HG03175 (cell line): Measurements from ENCODE around the gene UBQLN3.

ENCODE experiments used
- ATAC-seq: cut with Tn5 transposase; IDR thresholded peaks from one replicate; pipeline ENCODE4 v1.9.1; 2021; ENCODE audit warnings: mild to moderate bottlenecking, moderate library complexity; ENCODE audit not compliant: unreplicated experiment

Gene UBQLN3

DNA sequence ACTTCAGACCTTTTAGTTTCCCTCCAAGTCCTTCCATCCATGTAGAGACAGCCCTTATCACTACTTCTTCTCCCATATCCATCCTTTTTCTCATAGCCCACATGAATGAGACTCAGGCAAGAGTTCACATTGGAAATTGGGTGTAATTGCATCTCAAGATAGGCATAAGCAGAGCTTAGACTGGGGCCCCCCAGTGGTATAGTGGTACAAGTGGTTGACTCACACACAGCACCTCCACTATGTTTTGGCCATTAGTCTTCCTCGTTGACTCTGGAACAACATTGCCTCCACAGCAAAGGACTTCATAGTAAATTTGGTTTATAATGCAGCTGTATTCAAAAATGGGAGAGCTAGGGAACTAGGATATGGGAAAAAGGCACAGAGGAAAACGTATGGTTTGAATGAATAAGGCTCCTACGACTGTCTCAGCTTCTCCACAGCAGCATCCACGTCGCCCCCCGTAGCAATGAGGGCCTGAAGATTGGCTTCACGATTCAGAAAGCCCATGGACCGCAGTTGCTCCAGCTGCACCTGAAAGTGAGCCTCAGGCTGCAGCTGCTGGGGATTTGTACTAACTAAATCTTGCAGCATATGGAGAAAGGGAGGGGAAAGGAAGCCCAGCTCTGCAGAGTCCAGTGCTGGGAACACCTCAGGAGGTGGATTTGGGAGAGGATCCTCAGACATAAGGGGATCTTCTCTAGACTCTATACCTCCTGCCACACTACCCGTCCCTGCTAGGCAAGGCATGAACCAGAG lies 2.4 kb downstream of the UBQLN3 start:
- ATAC-seq = no peak

DNA sequence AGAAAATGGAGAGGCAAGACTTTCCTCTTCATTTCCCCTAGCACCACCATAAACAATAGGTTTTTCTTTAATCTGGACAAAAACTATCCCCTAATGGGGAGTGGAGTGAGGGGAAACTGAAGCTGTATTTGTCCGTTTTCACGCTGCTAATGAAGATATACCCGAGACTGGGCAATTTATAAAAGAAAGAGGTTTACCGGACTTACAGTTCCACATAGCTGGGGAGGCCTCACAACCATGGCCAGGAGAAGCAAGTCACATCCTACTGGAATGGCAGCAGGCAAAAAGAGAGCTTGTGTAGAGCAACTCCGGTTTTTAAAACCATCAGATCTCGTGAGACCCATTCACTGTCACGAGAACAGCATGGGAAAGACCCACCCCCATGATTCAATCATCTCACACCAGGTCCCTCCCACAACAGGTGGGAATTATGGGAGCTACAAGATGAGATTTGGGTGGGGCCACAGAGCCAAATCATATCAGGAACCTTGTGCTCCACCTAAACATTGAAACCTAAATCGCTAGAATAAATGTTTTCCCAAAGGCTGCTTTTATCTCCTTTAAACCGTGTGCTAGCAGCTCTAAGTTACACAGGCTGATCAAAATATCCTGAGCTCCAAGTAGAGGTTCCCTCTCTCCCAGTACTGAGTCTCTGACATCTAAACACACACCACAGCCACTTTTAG lies 4.3 kb downstream of the UBQLN3 start:
- ATAC-seq = no peak

DNA sequence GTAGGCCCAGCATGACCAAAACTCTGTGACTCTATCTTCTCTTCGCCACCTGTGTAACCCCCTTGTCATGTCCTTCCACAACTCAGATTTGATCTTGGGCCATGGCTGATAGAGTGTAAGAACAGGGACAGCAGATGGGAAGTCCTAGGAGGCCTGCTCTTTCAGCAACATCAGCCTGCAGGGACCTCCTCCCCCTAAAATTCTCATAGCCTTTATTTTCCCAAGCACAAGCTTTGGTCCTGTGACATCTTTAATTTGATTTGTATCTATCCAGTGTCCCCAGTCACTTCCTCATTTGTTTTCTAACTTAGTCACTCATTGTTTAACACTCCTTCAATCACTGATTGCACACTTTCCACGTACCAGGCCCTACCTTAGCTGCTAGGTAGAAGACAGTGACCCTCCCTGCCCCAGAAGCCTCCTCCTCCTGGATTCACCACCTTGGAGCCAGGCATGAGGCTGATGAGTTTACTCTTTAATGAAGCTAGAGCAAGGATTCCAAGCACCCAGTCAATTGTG lies 5.3 kb downstream of the UBQLN3 start:
- no peak for ATAC-seq

DNA sequence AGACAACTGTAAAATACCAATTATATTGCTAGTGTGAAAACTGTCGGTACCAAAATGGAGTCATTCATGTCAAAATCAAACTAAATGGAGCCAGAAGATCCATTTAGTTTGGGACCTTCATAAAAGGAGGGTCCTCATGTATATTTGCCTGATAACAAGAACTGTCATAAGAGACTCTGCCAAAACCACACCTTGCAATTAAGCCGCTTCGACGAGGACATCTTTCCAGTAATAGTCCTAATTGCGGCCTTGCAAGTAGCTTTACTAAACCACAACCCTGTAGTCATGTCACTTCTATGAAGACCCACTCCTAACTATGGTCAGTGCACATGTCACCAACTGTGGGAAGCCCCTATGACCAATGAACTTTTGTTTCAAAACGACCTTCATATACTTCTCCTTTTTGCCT lies 9.4 kb downstream of the UBQLN3 start:
- ATAC-seq = no peak

DNA sequence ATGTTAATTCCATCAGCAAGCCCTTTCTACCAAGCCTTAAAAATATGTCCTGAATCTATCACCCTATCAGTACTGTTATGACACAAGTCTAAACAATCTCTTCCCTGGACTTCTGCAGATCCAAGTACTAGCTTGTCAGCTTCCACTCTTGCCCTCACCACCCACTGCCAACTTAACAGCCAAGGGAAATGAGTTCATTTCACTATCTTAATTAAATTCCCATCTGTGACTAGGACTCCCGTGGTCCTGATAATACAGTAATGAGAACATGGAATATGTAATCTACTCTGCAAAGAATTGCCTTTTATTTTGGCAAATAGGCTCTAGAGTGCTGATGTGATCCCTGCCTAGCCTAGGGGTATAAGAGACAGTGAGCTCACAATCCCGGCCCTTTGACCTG lies 10.1 kb downstream of the UBQLN3 start:
- no peak for ATAC-seq

DNA sequence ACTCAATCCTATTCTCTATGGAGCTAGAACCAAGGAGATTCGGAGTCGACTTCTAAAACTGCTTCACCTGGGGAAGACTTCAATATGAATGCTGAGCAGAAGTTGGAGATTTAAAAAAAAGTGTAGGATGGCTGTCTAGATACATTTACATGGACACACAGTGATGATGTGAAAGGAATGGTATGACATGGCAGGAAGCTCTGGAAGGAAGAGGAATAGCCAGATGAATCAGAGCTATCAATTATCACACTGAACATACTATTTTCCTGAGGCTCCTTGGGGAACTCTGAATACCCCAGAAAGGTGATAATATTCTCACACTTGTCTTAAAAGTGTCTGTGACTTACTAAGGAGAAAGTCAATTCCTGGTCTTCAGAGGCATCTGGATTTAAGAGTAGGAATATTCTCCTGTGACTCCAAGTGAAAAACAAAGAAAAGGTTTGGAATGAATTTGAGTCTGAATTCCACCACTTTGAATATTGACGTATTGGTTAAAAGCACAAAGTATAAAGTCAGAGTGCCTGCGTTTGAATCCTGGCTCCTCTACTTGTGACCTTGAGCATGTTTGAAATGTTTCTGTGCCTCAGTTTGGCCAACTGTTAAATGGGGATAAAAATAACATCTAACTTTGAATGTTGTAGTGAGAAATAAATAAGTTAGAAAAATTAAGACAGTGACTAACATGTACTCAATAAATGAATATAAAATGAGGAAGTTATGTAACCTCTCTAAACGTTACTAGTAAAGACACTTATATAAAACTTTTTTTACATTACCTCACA lies 20.0 kb downstream of the UBQLN3 start:
- ATAC-seq = no peak

DNA sequence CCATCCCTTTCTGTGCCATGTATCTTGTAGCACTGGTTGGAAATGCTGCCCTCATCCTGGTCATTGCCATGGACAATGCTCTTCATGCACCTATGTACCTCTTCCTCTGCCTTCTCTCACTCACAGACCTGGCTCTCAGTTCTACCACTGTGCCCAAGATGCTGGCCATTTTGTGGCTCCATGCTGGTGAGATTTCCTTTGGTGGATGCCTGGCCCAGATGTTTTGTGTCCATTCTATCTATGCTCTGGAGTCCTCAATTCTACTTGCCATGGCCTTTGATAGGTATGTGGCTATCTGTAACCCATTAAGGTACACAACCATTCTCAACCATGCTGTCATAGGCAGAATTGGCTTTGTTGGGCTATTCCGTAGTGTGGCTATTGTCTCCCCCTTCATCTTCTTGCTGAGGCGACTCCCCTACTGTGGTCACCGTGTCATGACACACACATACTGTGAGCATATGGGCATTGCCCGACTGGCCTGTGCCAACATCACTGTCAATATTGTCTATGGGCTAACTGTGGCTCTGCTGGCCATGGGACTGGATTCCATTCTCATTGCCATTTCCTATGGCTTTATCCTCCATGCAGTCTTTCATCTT lies 20.9 kb downstream of the UBQLN3 start:
- ATAC-seq = no peak

DNA sequence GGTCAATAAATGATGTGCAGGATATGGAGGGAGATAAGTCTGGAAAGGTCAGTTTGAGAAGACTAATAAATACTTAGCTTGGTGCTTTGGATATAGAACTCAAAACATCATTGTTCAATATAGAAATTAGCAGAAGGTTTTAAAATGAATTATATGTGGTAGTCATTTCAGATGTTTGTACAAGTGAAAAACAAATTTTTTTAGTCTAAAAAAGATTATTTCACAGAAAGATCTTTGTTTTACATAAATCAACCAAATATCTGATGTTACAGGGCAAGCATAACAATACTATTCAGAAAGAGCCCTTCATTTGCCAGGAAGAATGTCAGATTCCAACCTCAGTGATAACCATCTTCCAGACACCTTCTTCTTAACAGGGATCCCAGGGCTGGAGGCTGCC lies 21.4 kb downstream of the UBQLN3 start, which contains the start of gene OR52D1:
Gene OR52D1, plus strand, starts transcription at position 301 of the 400 bp plus-strand sequence. Its CDS starts 22 bp downstream, at position 323.
- no peak for ATAC-seq

DNA sequence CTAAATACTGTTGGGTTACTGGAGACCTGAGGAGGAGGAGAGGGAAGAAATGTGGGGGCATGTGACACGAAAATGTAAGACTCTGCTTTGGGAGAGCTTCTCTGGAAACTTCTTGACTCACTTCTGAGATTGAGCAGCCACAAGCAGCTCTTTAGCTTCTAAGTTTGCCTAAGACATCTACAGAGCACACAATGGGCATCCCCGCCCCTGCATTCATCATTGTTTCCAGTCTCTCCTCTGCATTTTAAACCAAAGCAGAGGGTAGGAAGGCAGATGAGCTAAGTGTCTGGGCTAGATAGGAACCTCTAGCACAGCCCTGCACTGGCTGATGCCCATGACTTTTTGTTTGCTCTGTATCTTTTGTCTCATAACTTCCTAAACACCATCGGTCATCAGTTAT lies 23.3 kb downstream of the UBQLN3 start:
- no peak for ATAC-seq

DNA sequence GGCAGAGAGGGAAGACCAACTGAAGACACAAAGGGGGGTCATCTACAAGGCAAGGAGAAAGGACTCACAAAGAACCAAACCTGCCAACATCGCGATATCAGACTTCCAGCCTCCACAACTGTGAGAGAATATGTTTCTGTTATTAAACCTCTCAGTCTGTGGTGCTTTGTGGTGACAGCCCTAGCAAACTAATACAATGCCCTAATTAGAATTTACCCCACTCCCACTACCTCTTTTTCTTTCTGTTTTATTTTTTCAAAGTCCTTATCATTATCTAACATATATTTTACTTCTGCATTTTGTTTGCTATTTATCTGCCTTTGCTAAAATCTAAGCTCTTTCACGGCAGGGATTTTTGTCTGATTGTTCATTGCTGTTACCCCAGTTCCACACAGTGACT lies 23.8 kb downstream of the UBQLN3 start:
- ATAC-seq = no peak

DNA sequence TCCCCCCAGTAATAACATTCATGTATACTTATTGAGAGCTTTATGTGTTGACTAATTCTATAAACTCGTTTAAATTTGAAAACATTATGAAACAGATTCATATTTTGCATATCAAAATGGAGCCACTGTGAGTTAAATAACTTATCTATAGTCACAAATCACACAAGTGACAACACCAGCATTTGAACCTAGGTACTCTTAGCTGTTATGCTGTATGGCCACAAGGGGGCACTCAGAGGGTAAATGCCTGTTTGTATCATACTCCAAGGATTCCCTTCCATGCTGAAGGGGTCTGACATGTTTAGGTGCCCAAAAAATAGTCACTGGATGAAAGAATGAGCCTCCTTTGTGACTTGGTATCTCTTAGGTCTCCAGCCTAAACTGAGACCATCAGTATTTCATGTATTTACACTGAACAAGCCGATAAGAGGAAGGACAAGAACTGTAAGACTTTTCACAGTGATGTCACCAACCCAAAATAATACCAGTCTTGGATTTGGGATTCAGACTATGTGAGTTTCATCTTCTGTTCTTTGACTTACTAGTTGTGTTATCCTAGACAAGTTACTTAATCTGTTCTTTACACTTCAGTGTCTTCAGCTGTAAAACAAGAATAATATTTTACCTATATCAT lies 33.5 kb downstream of the UBQLN3 start:
- peak; percentile 87 for ATAC-seq

DNA sequence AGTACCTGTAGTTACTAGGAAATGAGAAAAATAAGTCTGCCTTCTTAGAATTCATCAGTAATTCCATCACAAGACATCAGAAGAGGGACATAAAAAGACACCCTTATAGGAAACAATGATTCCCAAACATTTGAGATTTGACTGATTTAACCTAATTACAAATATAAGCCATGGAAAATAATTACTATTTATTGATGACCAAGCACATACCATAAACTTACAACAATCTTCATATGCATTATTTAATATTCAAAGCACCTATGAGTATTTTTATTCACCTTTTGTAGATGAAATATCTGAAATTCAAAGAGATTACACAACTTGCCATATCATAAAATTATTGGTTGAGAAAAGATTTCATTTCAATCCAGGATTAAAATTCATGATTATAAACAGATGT lies 35.8 kb downstream of the UBQLN3 start:
- ATAC-seq = no peak

DNA sequence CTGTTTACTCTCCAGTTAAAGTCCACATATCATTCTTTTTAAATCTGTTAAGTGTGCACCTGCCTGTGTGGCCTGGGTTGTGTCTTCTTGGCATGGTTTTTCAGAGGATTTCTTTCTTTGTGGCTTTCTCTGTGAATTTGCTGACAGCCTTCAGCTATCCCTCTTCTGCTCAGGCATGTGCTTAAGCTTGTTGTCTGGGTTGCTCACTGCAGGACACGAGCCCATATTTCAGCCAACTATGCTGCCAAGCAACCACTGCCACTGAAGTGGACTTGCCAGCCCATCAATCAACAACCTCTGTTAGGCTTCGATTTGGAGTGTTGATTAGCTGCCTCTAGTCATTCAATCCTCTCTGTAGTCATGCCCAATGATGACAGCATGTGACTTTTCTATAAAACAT lies 42.2 kb downstream of the UBQLN3 start:
- ATAC-seq = no peak

DNA sequence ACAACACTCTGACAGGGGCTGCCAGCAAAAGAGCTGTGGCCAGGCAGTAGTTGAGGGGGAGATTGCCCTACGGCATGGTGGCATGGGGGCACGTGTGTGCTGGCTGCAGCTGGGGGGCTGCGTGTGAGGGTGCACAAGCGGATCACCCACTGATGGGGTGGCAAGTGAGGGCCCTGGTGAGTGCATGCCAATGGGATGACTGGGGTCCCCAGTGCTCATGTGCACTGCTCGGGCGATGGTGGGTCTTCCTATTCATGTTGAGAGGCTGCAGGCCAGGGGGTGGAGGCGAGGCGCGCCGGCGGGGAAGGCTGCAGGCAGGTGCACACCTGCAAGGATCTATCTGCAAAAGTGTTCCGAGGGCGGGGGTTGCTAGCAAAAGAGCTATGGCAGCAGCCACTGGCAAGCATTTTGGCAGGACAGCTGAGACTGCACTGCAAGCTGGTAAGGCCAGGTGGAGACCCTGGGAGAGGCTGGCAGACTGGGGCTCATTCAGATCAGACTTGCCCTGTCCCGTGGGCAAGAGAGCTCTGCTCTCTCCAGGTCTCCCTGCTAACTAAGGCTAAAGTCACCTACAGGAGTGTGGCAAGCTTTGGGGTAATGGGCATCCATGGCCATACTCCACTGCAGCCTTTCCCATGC lies 48.7 kb downstream of the UBQLN3 start:
- ATAC-seq = no peak
